Fibroblast of pulmonary artery (primary cell): ENCODE data around the gene TMEM87A.
"Not testable (repeated sequence)": the region's sequence is repeated elsewhere in the genome, so short reads cannot be mapped to it uniquely, and the experiment has no call there.

Experiments used
- DNase-seq: peaks from one replicate; pipeline ENCODE4 v3.0.0-alpha.2; 2010; ENCODE audit warnings: low read depth
- H3K4me3 ChIP-seq: replicated peaks from 2 replicates; pipeline ENCODE4 v1.5.1; 2011; ENCODE audit warnings: low read depth, mild to moderate bottlenecking, control low read depth, low read length, moderate library complexity
- CTCF ChIP-seq: IDR thresholded peaks from 2 replicates; pipeline ENCODE4 v1.5.1; 2011; ENCODE audit warnings: mild to moderate bottlenecking, control low read depth, low read length, inconsistent platforms; ENCODE audit errors: missing control alignments

Gene TMEM87A

GRCh38 chr15:42306681-42307080 lies 33.4 kb upstream of the TMEM87A start:
- TF ChIP-seq CTCF, result no peak
- no peak overlapping the region for H3K4me3 ChIP-seq
- no peak for DNase-seq

GRCh38 chr15:42301004-42301403 lies 27.8 kb upstream of the TMEM87A start:
- not testable (repeated sequence) for H3K4me3 ChIP-seq, DNase-seq

GRCh38 chr15:42289166-42289565 lies 15.9 kb upstream of the TMEM87A start:
- no peak for DNase-seq
- TF ChIP-seq CTCF, result no peak

GRCh38 chr15:42287931-42288330 lies 14.7 kb upstream of the TMEM87A start:
- no peak for TF ChIP-seq CTCF
- no peak for DNase-seq
- no peak overlapping the region for H3K4me3 ChIP-seq

More at GRCh38 chr15:42289166-42289565, 15.9 kb upstream of the TMEM87A start:
- no peak overlapping the region for H3K4me3 ChIP-seq

DNA sequence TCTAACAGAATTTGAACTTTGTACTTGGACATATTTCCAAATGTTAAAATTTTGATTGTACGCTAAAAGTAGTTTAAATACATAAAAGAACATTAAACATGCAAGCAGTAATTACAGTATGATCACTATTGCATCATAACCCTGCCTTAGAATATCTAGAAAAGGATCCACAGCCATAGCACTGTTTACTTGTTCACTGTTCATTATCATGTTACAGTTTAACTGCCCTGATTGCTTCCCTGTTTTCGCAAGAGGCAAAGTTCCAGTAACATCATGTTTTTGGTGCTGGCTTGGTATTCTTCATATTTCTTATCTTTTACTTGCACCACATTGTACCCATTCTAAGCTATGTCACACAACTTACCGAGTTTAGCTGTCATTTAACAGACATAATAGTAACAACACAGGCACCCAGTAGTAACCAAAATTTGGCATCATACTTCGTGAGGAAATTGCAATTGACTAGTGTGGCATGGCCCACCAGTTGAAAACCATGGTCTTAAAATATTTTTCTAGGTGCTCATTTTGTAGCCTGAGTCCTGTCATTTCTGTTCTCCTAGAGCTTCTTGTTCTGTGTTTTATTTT lies 13.3 kb upstream of the TMEM87A start:
- DNase-seq, result peak; percentile 26
- no peak for TF ChIP-seq CTCF
- no peak overlapping the region for H3K4me3 ChIP-seq

GRCh38 chr15:42285034-42285433 lies 11.8 kb upstream of the TMEM87A start:
- H3K4me3 ChIP-seq, result no peak overlapping the region
- no peak for TF ChIP-seq CTCF
- no peak for DNase-seq

- DNase-seq, result no peak
- TF ChIP-seq CTCF, result no peak
- H3K4me3 ChIP-seq, result no peak overlapping the region
Observed at GRCh38 chr15:42284551-42284950, 11.3 kb upstream of the TMEM87A start.
